Measurements from ENCODE around the gene RCC2.
"Not testable (repeated sequence)": the region's sequence is repeated elsewhere in the genome, so short reads cannot be mapped to it uniquely, and the experiment has no call there.

Gene RCC2

DNA sequence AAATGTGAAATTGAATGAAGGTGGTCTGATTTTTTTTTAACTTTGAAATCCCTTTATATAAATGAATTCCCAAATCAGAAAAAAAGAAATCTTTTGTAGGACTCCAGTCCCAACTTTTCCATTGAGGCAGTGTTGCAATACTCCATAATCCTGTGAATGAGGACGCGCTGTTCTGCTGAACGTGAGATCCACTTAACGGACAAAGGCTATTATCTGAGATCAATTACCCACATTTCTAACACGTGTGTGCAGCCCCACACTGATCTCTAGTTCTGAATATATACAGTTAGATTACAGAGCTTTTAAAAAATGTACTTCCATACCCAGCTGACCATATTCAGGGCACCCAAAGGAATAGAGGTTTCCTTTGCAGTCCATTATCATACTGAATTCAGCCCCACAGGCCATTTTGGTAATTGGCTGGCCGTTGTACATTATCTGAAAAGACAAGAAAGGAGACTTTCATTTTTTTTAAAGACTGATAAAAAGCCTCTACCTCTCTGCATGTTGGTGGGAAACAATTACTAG lies 19.0 kb downstream of the RCC2 start:
- no peak for DNase-seq (ENCODE audit: low read depth in 2 of 2, low spot score in 1 of 2)

GRCh38 chr1:17419626-17420328 lies 19.7 kb downstream of the RCC2 start:
- peak; percentile 14 to 29 for DNase-seq (ENCODE audit: low read depth in 2 of 2, low spot score in 1 of 2)

- no peak for DNase-seq (ENCODE audit: low read depth in 2 of 2, low spot score in 1 of 2)
Observed at GRCh38 chr1:17416389-17416788, 23.1 kb downstream of the RCC2 start.

DNA sequence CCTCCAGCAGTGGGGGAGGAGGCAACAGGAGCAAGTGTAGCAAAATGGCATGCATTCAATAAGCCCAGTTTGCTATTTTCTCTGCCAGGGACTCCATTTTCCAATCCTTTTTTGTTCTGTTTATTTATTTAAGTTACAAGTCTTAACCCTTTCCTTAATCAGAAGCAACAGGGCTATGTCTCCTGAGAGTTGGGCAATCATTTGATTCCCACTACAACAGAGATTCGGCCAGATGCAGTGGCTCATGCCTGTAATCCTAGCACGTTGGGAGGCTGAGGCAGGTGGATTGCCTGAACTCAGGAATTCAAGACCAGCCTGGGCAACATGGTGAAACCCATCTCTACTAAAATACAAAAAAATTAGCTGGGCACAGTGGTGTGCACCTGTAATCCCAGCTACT lies 25.5 kb downstream of the RCC2 start:
- no peak for DNase-seq (ENCODE audit: low read depth in 2 of 2, low spot score in 1 of 2)

- DNase-seq (ENCODE audit: low read depth in 2 of 2, low spot score in 1 of 2) = no peak
Observed at GRCh38 chr1:17412093-17412870, 27.2 kb downstream of the RCC2 start.

- no peak for DNase-seq (ENCODE audit: low read depth in 2 of 2, low spot score in 1 of 2)
Observed at GRCh38 chr1:17409391-17409811, 30.1 kb downstream of the RCC2 start.

GRCh38 chr1:17407786-17408514 lies 31.5 kb downstream of the RCC2 start:
- DNase-seq (ENCODE audit: low read depth in 2 of 2, low spot score in 1 of 2) = not testable (repeated sequence)

- DNase-seq (ENCODE audit: low read depth in 2 of 2, low spot score in 1 of 2) = not testable (repeated sequence)
Observed at GRCh38 chr1:17406760-17407475, 32.6 kb downstream of the RCC2 start.

GRCh38 chr1:17405898-17406759 lies 33.3 kb downstream of the RCC2 start:
- no peak for DNase-seq (ENCODE audit: low read depth in 2 of 2, low spot score in 1 of 2)

DNA sequence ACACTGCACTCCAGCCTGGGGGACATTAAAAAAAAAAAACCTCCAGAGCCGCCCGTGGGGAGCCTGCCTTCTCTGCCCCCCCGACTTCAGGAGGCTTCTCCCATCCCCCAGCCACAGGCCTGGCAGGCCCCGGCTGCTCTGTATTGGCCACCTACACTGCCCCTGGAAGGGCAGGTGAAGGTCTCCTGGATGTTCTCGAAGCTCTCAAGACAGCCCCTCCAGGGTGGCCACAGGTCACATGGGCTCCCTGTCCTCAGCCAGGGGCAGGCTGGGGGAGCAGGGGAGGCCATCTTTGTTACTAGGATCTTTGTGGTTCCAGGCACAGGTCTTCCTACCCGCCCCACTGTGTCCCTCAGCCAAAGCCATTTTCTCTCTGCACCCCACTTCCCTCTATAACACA lies 34.7 kb downstream of the RCC2 start:
- no peak for DNase-seq (ENCODE audit: low read depth in 2 of 2, low spot score in 1 of 2)

DNA sequence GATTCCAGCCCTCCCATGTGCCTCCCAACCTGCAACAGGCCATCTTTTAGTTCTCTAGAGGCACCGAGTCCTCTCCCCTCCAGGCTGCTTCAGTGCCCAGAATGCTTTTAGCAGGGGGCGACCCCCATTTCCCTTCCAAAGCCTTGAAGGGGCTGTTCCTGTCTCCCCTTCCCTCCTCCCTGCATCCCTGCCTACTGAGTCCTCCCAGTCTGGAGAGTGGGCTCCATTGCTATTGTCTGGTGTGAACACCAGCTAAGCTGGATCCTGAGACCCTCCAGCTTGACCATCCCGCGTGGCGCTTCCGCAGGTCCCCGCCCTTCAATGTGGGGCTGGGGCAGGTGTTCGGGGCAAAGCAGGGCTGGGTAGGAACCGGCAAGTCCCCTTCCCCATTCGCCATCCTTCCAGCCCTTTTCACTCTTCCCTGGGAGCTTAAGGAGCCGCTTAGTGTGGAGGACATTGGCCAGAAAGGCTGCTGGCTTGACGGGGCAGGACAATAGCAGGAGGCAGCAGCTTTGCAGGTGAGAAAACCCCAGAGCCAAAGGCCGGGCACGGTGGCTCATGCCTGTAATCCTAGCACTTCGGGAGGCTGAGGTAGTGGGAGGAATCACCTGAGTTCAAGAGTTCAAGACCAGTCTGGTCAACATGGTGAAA lies 35.3 kb downstream of the RCC2 start:
- no peak for DNase-seq (ENCODE audit: low read depth in 2 of 2, low spot score in 1 of 2)

- no peak for DNase-seq (ENCODE audit: low read depth in 2 of 2, low spot score in 1 of 2)
Observed at GRCh38 chr1:17403081-17403480, 36.4 kb downstream of the RCC2 start.

DNA sequence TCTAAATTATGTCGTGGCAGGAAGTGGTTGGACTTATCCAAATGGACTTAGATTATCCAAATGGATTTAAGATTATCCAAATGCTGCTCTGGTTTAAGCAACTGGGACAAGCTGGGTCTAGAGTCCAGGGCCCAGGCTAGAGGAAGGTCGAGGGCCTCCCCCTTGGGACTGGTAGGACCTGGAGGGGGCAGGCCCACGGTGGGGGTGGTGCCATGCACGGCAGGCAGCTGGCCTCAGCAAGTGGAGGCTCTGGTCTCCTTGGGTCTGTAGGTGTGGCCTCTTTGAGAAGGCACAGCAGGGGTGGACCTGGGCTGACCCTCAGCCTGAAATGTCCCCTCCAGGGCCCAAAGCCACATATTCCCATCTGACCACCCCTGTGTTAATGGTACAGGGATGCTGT lies 37.6 kb downstream of the RCC2 start:
- no peak for DNase-seq (ENCODE audit: low read depth in 2 of 2, low spot score in 1 of 2)

GRCh38 chr1:17400725-17401341 lies 38.6 kb downstream of the RCC2 start:
- DNase-seq (ENCODE audit: low read depth in 2 of 2, low spot score in 1 of 2) = no peak

DNA sequence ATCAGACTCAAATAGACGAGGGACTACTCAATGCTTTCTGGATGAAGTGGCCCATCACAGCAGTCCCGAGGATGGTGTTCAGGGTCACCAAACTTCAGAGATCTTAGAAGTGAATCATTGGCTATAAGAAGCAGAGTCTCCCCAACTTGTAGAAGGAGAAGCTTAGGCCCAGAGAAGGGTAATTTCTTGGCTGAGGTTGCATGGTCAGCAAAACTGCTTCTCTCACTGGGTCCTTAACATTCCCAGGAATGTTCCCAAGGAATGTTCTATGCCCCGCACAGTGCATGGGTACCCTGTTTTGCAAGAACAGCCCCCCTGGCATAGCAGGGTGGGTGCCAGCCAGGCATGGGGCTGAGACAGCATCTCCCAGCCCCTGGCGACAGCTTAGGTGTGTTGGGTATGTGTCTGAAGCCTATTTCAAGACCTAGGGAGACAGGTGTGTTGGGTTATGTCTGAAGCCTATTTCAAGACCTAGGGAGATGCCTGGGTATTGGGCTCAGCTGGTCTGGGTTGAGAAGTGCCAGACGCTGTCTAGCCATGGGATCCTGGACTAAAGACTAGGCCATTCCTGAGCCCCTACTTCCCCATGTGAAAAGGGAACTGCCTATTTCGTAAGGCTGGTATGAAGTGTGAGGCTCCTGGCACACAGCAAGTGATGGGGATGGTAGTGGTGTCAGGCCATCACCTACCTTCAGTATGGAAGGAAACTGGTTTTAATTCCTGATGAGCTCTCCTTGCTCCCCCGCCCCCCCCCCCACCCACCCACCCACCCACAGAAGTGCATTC lies 41.4 kb downstream of the RCC2 start:
- DNase-seq (ENCODE audit: low read depth in 2 of 2, low spot score in 1 of 2) = no peak

GRCh38 chr1:17393230-17393629 lies 46.2 kb downstream of the RCC2 start:
- no peak for DNase-seq (ENCODE audit: low read depth in 2 of 2, low spot score in 1 of 2)

- no peak for DNase-seq (ENCODE audit: low read depth in 2 of 2, low spot score in 1 of 2)
Observed at GRCh38 chr1:17392199-17392740, 47.2 kb downstream of the RCC2 start.

DNA sequence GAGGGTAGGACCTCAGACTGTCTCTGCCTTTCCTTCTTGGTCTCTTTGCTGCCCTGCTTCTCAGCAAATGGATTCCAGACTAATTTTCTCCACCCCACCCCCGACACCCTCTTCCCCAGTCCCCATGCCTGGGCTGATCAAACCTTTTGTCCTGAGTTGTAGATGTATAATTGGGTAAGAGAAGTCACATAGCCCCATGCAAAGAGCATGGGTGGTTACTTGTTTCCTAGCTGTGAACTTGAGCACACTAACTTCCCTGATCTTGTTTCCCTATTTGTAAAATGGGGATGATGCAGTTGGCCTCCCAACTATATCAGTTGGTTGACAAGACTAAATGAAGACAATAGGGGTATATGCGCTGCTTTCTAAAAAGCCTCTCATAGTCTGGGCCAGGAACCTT lies 58.3 kb downstream of the RCC2 start:
- DNase-seq (ENCODE audit: low read depth in 2 of 2, low spot score in 1 of 2) = no peak
